Middle frontal gyrus (tissue), 1 donor: Measurements from ENCODE around the gene DNAH17.
"Not testable (repeated sequence)": the region's sequence is repeated elsewhere in the genome, so short reads cannot be mapped to it uniquely, and the experiment has no call there.

Source experiments
- DNase-seq: peaks from one replicate; pipeline ENCODE4 v3.0.0-alpha.2; 2015; ENCODE audit warnings: low spot score; ENCODE audit errors: extremely low spot score

DNAH17 gene

GRCh38 chr17:78526231-78527025, 50.8 kb downstream of the DNAH17 start:
- DNase-seq: no peak

- DNase-seq: no peak
Measured at GRCh38 chr17:78525511-78526160, 51.6 kb downstream of the DNAH17 start.

- DNase-seq: no peak
Measured at GRCh38 chr17:78524870-78525510, 52.2 kb downstream of the DNAH17 start.

GRCh38 chr17:78523934-78524655, 53.1 kb downstream of the DNAH17 start:
- no peak for DNase-seq

GRCh38 chr17:78522031-78522809, 55.0 kb downstream of the DNAH17 start:
- no peak for DNase-seq

GRCh38 chr17:78517421-78517820, 59.8 kb downstream of the DNAH17 start:
- DNase-seq: no peak

- DNase-seq: no peak
Measured at GRCh38 chr17:78515480-78515879, 61.7 kb downstream of the DNAH17 start.

GRCh38 chr17:78514521-78514920, 62.7 kb downstream of the DNAH17 start:
- DNase-seq: no peak

GRCh38 chr17:78512976-78513375, 64.2 kb downstream of the DNAH17 start:
- no peak for DNase-seq

- no peak for DNase-seq
Measured at GRCh38 chr17:78510141-78511075, 66.8 kb downstream of the DNAH17 start.

- DNase-seq: no peak
Measured at GRCh38 chr17:78507526-78507925, 69.7 kb downstream of the DNAH17 start.

- DNase-seq: no peak
Measured at GRCh38 chr17:78506454-78507309, 70.5 kb downstream of the DNAH17 start.

- no peak for DNase-seq
Measured at GRCh38 chr17:78504156-78504925, 72.9 kb downstream of the DNAH17 start.

- DNase-seq: not testable (repeated sequence)
Measured at GRCh38 chr17:78503388-78503787, 73.8 kb downstream of the DNAH17 start.

- DNase-seq: no peak
Measured at GRCh38 chr17:78502611-78503148, 74.5 kb downstream of the DNAH17 start.

- no peak for DNase-seq
Measured at GRCh38 chr17:78501241-78502036, 75.8 kb downstream of the DNAH17 start.

GRCh38 chr17:78500806-78501205, 76.4 kb downstream of the DNAH17 start:
- no peak for DNase-seq
